Smooth muscle cell of bladder (primary cell): ENCODE data around the gene SSRP1. TPM values are rescaled to one million over a fixed set of nuclear protein-coding genes. Genes with fewer than 3 reads are reported as not detected.

Experiments
- total RNA-seq: library from RNA; depleted of rRNA; stranded (reverse); fragments of >200 nt; gene quantifications from 2 replicates; pipeline ENCODE4 v1.2.3, GENCODE V29; 2014

The SSRP1 gene
- total RNA-seq: 56.2 and 65.6 TPM in 2 replicates

GRCh38 chr11:57335343-57336110 is at the start of gene SSRP1:
Gene SSRP1, minus strand, starts transcription at chr11:57335892. Its CDS starts 771 bp downstream, at chr11:57335121.

GRCh38 chr11:57380975-57381374 is 45.3 kb upstream of the SSRP1 start, which contains the start of gene PRG3:
Gene PRG3, minus strand, starts transcription at chr11:57381150. Its CDS starts 442 bp downstream, at chr11:57380708.

GRCh38 chr11:57338142-57338541 is 2.5 kb upstream of the SSRP1 start, which contains the start of gene P2RX3:
Gene P2RX3, plus strand, starts transcription at chr11:57338352. Its CDS starts 199 bp downstream, at chr11:57338551.

GRCh38 chr11:57324886-57325734 is 10.6 kb downstream of the SSRP1 start, which contains the start of gene TNKS1BP1:
Gene TNKS1BP1, minus strand, starts transcription at chr11:57324952. Its CDS starts 3,067 bp downstream, at chr11:57321885.

Other genes starting within 250 kb of the SSRP1 start
- not detected in 2 replicates for gene LRRC55, start 153.9 kb downstream of the SSRP1 start, total RNA-seq
- not detected in 2 replicates for gene APLNR, start 98.6 kb downstream of the SSRP1 start, total RNA-seq
- gene TNKS1BP1, start 10.9 kb downstream of the SSRP1 start, total RNA-seq: 70.1 and 99.4 TPM in 2 replicates
- not detected in 2 replicates for gene P2RX3, start 2.5 kb upstream of the SSRP1 start, total RNA-seq
- gene PRG3, start 45.3 kb upstream of the SSRP1 start, total RNA-seq: not detected in 2 replicates
- gene PRG2, start 54.8 kb upstream of the SSRP1 start, total RNA-seq: 0.55 and 0.71 TPM in 2 replicates
- gene SLC43A3, start 91.2 kb upstream of the SSRP1 start, total RNA-seq: 15.9 and 27.4 TPM in 2 replicates
- gene RTN4RL2, start 124.6 kb upstream of the SSRP1 start, total RNA-seq: 0.09 TPM in 1 of 2 replicates, not detected in the other
- 16.8 and 19.9 TPM in 2 replicates for gene SLC43A1, start 179.8 kb upstream of the SSRP1 start, total RNA-seq
- gene TIMM10, start 194.9 kb upstream of the SSRP1 start, total RNA-seq: 36.7 and 43.0 TPM in 2 replicates
- not detected in 2 replicates for gene SMTNL1, start 201.7 kb upstream of the SSRP1 start, total RNA-seq
- 61.2 and 78.1 TPM in 2 replicates for gene UBE2L6, start 231.8 kb upstream of the SSRP1 start, total RNA-seq